Panc1 (cell line): ENCODE data around the gene ARHGEF28. TPM values are rescaled to one million over a fixed set of nuclear protein-coding genes. Genes with fewer than 3 reads are reported as not detected.

Source experiments
- ATAC-seq: fragments of 200-7000 bp; cut with Tn5 transposase; 2 replicates; pipeline ENCODE4 v1.9.1; 2020; ENCODE audit warnings: mild to moderate bottlenecking, moderate library complexity
- BruUV-seq: library from RNA; stranded (reverse); fragments of 400-500 nt; replicated peaks from 2 replicates; lab custom pipeline; 2021; lab: Mats Ljungman, UMichigan
- CTCF ChIA-PET: fragments of 300-600 bp; sonication (Branson Sonifier 250); formaldehyde crosslinking; loops from one replicate; lab custom pipeline; 2022; ENCODE audit warnings: antibody characterized with exemption; lab: Charles Lee
- POLR2A ChIA-PET: fragments of 300-600 bp; sonication (Branson Sonifier 250); formaldehyde crosslinking; loops from one replicate; lab custom pipeline; 2022; ENCODE audit warnings: antibody characterized with exemption; lab: Charles Lee
- DNase-seq: peaks from one replicate; pipeline ENCODE4 v3.0.0-alpha.2; 2010; ENCODE audit warnings: low read depth, low spot score
- H3K27ac ChIP-seq: 2 replicates; pipeline ENCODE4 v1.5.1; 2011; ENCODE audit warnings: mild to moderate bottlenecking, low read length, inconsistent platforms
- H3K27me3 ChIP-seq: fragments of 200-500 bp; sonication (Bioruptor generic); 2 replicates; pipeline ENCODE4 v1.6.0; 2014; ENCODE audit warnings: low read length, inconsistent platforms; ENCODE audit not compliant: control insufficient read depth, insufficient read depth
- H3K36me3 ChIP-seq: fragments of 200-500 bp; sonication (Bioruptor generic); 2 replicates; pipeline ENCODE4 v1.5.1; 2014; ENCODE audit warnings: inconsistent platforms, mild to moderate bottlenecking, low read length, moderate library complexity; ENCODE audit not compliant: control insufficient read depth, insufficient read depth
- H3K4me1 ChIP-seq: 2 replicates; pipeline ENCODE4 v1.5.1; 2011; ENCODE audit warnings: inconsistent platforms, mild to moderate bottlenecking, low read length, moderate library complexity; ENCODE audit not compliant: control insufficient read depth, insufficient read depth
- H3K4me3 ChIP-seq, 2 experiments: 2 replicates each; pipeline ENCODE4 v1.5.1; 2011 to 2012; ENCODE audit warnings: low read depth in 2 of 2, low read length in 2 of 2, mild to moderate bottlenecking in 2 of 2, inconsistent platforms in 1 of 2, moderate library complexity in 1 of 2
- H3K9me3 ChIP-seq: fragments of 200-500 bp; sonication (Bioruptor generic); 2 replicates; pipeline ENCODE4 v1.5.1; 2014; ENCODE audit warnings: low read depth, mild to moderate bottlenecking, inconsistent platforms, low read length, moderate library complexity; ENCODE audit not compliant: control insufficient read depth, insufficient read depth
- CTCF ChIP-seq: fragments of 450-650 bp; IDR thresholded peaks from 2 replicates; pipeline ENCODE4 v1.5.1; 2017; ENCODE audit warnings: mild to moderate bottlenecking
- POLR2AphosphoS5 ChIP-seq: IDR thresholded peaks from 2 replicates; pipeline ENCODE4 v1.6.1; 2012; ENCODE audit warnings: mild to moderate bottlenecking, low read depth, low read length, moderate library complexity
- REST ChIP-seq, 2 experiments: IDR thresholded peaks; 2 replicates each; pipeline ENCODE4 v1.6.1; 2011 to 2012; ENCODE audit warnings: low read depth in 2 of 2, control low read depth in 1 of 2, low read length in 1 of 2, mild to moderate bottlenecking in 1 of 2, moderate library complexity in 1 of 2; ENCODE audit not compliant: insufficient read depth in 1 of 2
- SIN3A ChIP-seq: IDR thresholded peaks from 2 replicates; pipeline ENCODE4 v1.6.1; 2012; ENCODE audit warnings: low read depth, mild to moderate bottlenecking, low read length, moderate library complexity, borderline replicate concordance; ENCODE audit not compliant: insufficient read depth
- TCF7L2 ChIP-seq: IDR thresholded peaks from 2 replicates; pipeline ENCODE4 v1.6.1; 2011; ENCODE audit warnings: mild to moderate bottlenecking, low read depth, low read length, inconsistent platforms
- in situ Hi-C: cut with HindIII; loops from 2 replicates; pipeline ENCODE4 v1.10.0; 2016; ENCODE audit warnings: low sequenced_read_pairs, low pct_unique_long_range_greater_than_20kb
- intact Hi-C: fragments of 100-400 bp; cut with micrococcal nuclease; formaldehyde crosslinking; loops from one replicate; pipeline ENCODE4 v1.10.0; 2022; ENCODE audit not compliant: unreplicated experiment
- total RNA-seq: library from RNA; stranded (reverse); gene quantifications from one replicate; pipeline ENCODE4 v1.2.1, GENCODE V29; 2021; ENCODE audit not compliant: unreplicated experiment

The ARHGEF28 gene
- total RNA-seq, 1 experiment from 2014 or later, result 34.8 TPM

GRCh38 chr5:73862796-73863195, 236.8 kb downstream of the ARHGEF28 start:
- Histone ChIP-seq H3K36me3 (peaks cover 3% of the 10 kb centered on the region), H3K4me1 (no peaks in the 10 kb centered on the region), H3K9me3 (no peaks in the 10 kb centered on the region), H3K27me3 (no peaks in the 10 kb centered on the region), H3K27ac (no peak overlapping the region), H3K4me3 (no peak overlapping the region)
- TF ChIP-seq CTCF, result no peak
- TF ChIP-seq REST (IDR thresholded peaks at IDR 0.05; ENCODE audit: insufficient read depth in 1 of 2, low read depth in 2 of 2, low read length in 1 of 2), result no peak
- no peak for TF ChIP-seq TCF7L2
- TF ChIP-seq SIN3A, result no peak
- no peak for TF ChIP-seq POLR2AphosphoS5
- no TSS peak for BruUV-seq
- intact Hi-C loops (no loop called here), in situ Hi-C loops (no loop called here)
- POLR2A ChIA-PET, result no interaction called here
- no peak for DNase-seq
- CTCF ChIA-PET, result no interaction called here
- no peak for ATAC-seq

GRCh38 chr5:73863876-73864275, 237.9 kb downstream of the ARHGEF28 start:
- TF ChIP-seq CTCF, result no peak
- no peak for TF ChIP-seq TCF7L2
- TF ChIP-seq REST (IDR thresholded peaks at IDR 0.05; ENCODE audit: insufficient read depth in 1 of 2, low read depth in 2 of 2, low read length in 1 of 2), result no peak
- no peak for TF ChIP-seq POLR2AphosphoS5
- no peak for TF ChIP-seq SIN3A
- Histone ChIP-seq H3K36me3 (peaks cover 3% of the 10 kb centered on the region), H3K27me3 (no peaks in the 10 kb centered on the region), H3K27ac (no peak overlapping the region), H3K4me3 (no peak overlapping the region), H3K9me3 (no peaks in the 10 kb centered on the region), H3K4me1 (no peaks in the 10 kb centered on the region)
- ATAC-seq, result no peak
- CTCF ChIA-PET, result interaction anchor here (0.5 to 0.6 kb wide), 2 partner anchors 62 to 273 kb away, joined by 3 read pairs; no protein-coding TSS in a partner anchor
- POLR2A ChIA-PET, result no interaction called here
- intact Hi-C loops (no loop called here), in situ Hi-C loops (no loop called here)
- no peak for DNase-seq
- no TSS peak for BruUV-seq
